Peyer's patch (tissue), 4 donors: ENCODE measurements around the gene AKAP12.

Experiments used
- POLR2A ChIP-seq, 2 donors: fragments of 450-650 bp; IDR thresholded peaks; one replicate each; pipeline ENCODE4 v1.5.1; 2017; ENCODE audit warnings: antibody characterized with exemption in 2 of 2, mild to moderate bottlenecking in 2 of 2, moderate library complexity in 2 of 2
- TF ChIP-seq, protein P1 (sequence below), 6 experiments: fragments of 450-650 bp in 4 of 6; fragments of 200-600 bp in 2 of 6; sonication (generic) in 1 of 6; IDR thresholded peaks; one replicate each; pipeline ENCODE4 v1.5.1; 2017 to 2019; ENCODE audit warnings: antibody characterized with exemption in 6 of 6, mild to moderate bottlenecking in 3 of 6, moderate library complexity in 1 of 6

DNA sequence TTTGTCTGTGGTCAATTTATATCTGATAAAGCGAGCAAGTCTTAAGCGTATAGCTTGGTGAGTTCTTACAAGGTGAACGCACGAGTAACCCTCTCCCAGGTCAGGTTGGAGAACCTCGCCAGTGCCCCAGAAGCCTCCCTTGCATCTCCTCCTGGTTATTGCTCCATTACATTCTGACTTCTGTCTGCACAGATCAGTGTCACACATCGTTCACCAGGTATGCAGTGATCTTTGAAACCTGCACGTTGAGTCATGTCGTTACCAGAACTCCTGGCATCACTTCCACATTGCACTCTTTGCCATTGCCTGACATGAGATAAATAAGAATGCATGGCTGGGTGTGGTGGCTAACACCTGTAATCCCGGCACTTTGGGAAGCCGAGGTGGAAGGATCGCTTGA lies 44.2 kb downstream of the AKAP12 start:
- TF ChIP-seq, protein P1, sequence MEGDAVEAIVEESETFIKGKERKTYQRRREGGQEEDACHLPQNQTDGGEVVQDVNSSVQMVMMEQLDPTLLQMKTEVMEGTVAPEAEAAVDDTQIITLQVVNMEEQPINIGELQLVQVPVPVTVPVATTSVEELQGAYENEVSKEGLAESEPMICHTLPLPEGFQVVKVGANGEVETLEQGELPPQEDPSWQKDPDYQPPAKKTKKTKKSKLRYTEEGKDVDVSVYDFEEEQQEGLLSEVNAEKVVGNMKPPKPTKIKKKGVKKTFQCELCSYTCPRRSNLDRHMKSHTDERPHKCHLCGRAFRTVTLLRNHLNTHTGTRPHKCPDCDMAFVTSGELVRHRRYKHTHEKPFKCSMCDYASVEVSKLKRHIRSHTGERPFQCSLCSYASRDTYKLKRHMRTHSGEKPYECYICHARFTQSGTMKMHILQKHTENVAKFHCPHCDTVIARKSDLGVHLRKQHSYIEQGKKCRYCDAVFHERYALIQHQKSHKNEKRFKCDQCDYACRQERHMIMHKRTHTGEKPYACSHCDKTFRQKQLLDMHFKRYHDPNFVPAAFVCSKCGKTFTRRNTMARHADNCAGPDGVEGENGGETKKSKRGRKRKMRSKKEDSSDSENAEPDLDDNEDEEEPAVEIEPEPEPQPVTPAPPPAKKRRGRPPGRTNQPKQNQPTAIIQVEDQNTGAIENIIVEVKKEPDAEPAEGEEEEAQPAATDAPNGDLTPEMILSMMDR (IDR thresholded peaks at IDR 0.05) = no peak
- TF ChIP-seq POLR2A (IDR thresholded peaks at IDR 0.05) = no peak
